Measurements from ENCODE around the gene RCAN3. TPM values are rescaled to one million over a fixed set of nuclear protein-coding genes. Genes with fewer than 3 reads are reported as not detected.
A peak's percentile ranks its signal among the peaks of the same experiment; 100 is the strongest.

The RCAN3 gene
- total RNA-seq, 4 donors from 2014 or later = 6.0 to 22.8 (median 10.8) TPM

- Histone ChIP-seq H3K9me3 (no peaks in the 10 kb centered on the region), H3K27ac (peak overlapping the region in 2 of 4 donors; percentile 90 to 95), H3K4me3 (peak overlapping the region; percentile 62 to 78 (median 70)), H3K36me3 (no peaks in the 10 kb centered on the region), H3K4me1 (peaks cover 0 to 33% (median 6%) of the 10 kb centered on the region in 4 donors), H3K27me3 (no peaks in the 10 kb centered on the region)
- 64 to 65% methylated on average over 16 of the region's 16 CpGs for WGBS, 2 donors
- TF ChIP-seq POLR2A (IDR thresholded peaks at IDR 0.05) (no peak), EP300 (IDR thresholded peaks at IDR 0.05) (no peak), CTCF (IDR thresholded peaks at IDR 0.05) (no peak)
- no peak for DNase-seq (ENCODE audit: low spot score in 2 of 2)
Observed at GRCh38 chr1:24501371-24502064, 1.1 kb upstream of the RCAN3 start.

- H3K27me3 ChIP-seq = no peaks in the 10 kb centered on the region
- H3K9me3 ChIP-seq = no peaks in the 10 kb centered on the region
- peaks cover 0 to 33% (median 6%) of the 10 kb centered on the region in 4 donors for H3K4me1 ChIP-seq
- H3K36me3 ChIP-seq = no peaks in the 10 kb centered on the region
- TF ChIP-seq POLR2A (IDR thresholded peaks at IDR 0.05) = no peak
- no peak for TF ChIP-seq CTCF (IDR thresholded peaks at IDR 0.05)
- TF ChIP-seq EP300 (IDR thresholded peaks at IDR 0.05) = no peak
- peak overlapping the region; percentile 62 to 78 (median 70) for H3K4me3 ChIP-seq
- DNase-seq (ENCODE audit: low spot score in 2 of 2) = peak in 1 of 2 donors; percentile 24
- 4% methylated on average over 34 to 35 of the region's 39 CpGs for WGBS, 2 donors
- H3K27ac ChIP-seq = peak overlapping the region; percentile 64 to 95 (median 83)
Observed at GRCh38 chr1:24502065-24502708, 449 bp upstream of the RCAN3 start.

GRCh38 chr1:24503059-24503751, 569 bp downstream of the RCAN3 start:
- Histone ChIP-seq H3K27me3 (no peaks in the 10 kb centered on the region), H3K27ac (peak overlapping the region in 2 of 4 donors; percentile 90 to 95), H3K4me1 (peaks cover 0 to 33% (median 6%) of the 10 kb centered on the region in 4 donors), H3K36me3 (no peaks in the 10 kb centered on the region), H3K4me3 (peak overlapping the region; percentile 49 to 78 (median 68)), H3K9me3 (no peaks in the 10 kb centered on the region)
- WGBS, 2 donors = 4 to 6% methylated on average over 42 to 50 of the region's 53 CpGs
- no peak for DNase-seq (ENCODE audit: low spot score in 2 of 2)
- TF ChIP-seq EP300 (IDR thresholded peaks at IDR 0.05) = no peak
- no peak for TF ChIP-seq POLR2A (IDR thresholded peaks at IDR 0.05)
- no peak for TF ChIP-seq CTCF (IDR thresholded peaks at IDR 0.05)

GRCh38 chr1:24503870-24504523, 1.4 kb downstream of the RCAN3 start:
- H3K27me3 ChIP-seq = no peaks in the 10 kb centered on the region
- H3K4me1 ChIP-seq = peaks cover 0 to 33% (median 6%) of the 10 kb centered on the region in 4 donors
- H3K4me3 ChIP-seq = peak overlapping the region in 3 of 4 donors; percentile 49 to 78 (median 74)
- H3K27ac ChIP-seq = peak overlapping the region in 3 of 4 donors; percentile 6 to 95 (median 90)
- H3K9me3 ChIP-seq = no peaks in the 10 kb centered on the region
- DNase-seq (ENCODE audit: low spot score in 2 of 2) = no peak
- no peaks in the 10 kb centered on the region for H3K36me3 ChIP-seq
- WGBS, 2 donors = 64 to 80% methylated on average over 7 of the region's 7 CpGs
- TF ChIP-seq POLR2A (IDR thresholded peaks at IDR 0.05) (no peak), CTCF (IDR thresholded peaks at IDR 0.05) (no peak), EP300 (IDR thresholded peaks at IDR 0.05) (no peak)

All from tibial nerve (tissue), 4 donors.